Epithelial cell of proximal tubule (primary cell): Measurements from ENCODE around the gene POU5F1. TPM values are rescaled to one million over a fixed set of nuclear protein-coding genes. Genes with fewer than 3 reads are reported as not detected.
"Not testable (repeated sequence)": the region's sequence is repeated elsewhere in the genome, so short reads cannot be mapped to it uniquely, and the experiment has no call there.

Source experiments
- DNase-seq: peaks from one replicate; pipeline ENCODE4 v3.0.0-alpha.2; 2011; ENCODE audit warnings: low read depth
- H3K4me3 ChIP-seq: 2 replicates; pipeline ENCODE4 v1.5.1; 2011; ENCODE audit warnings: low read depth, mild to moderate bottlenecking, low read length
- CTCF ChIP-seq: conservative IDR thresholded peaks from 2 replicates; pipeline ENCODE4 v1.5.1; 2012; ENCODE audit warnings: low read depth, mild to moderate bottlenecking, low read length
- total RNA-seq: library from RNA; depleted of rRNA; stranded (reverse); fragments of >200 nt; gene quantifications from 2 replicates; pipeline ENCODE4 v1.2.3, GENCODE V29; 2015

POU5F1 gene
- total RNA-seq, 1 donor from 2014 or later: 5.1 TPM

GRCh38 chr6:31165986-31166385 lies 4.5 kb downstream of the POU5F1 start:
- no peak for TF ChIP-seq CTCF
- no peak overlapping the region for H3K4me3 ChIP-seq
- DNase-seq: no peak

- H3K4me3 ChIP-seq, DNase-seq: not testable (repeated sequence)
These were observed 5.2 kb downstream of the POU5F1 start for GRCh38 chr6:31165064-31165832.

GRCh38 chr6:31164475-31165063 lies 5.9 kb downstream of the POU5F1 start:
- H3K4me3 ChIP-seq, DNase-seq: not testable (repeated sequence)

GRCh38 chr6:31163922-31164321 lies 6.6 kb downstream of the POU5F1 start:
- no peak for DNase-seq
- no peak overlapping the region for H3K4me3 ChIP-seq
- TF ChIP-seq CTCF: no peak

- no peak overlapping the region for H3K4me3 ChIP-seq
- no peak for DNase-seq
- no peak for TF ChIP-seq CTCF
These were observed 7.9 kb downstream of the POU5F1 start for GRCh38 chr6:31162463-31163165.

GRCh38 chr6:31161216-31162126 lies 9.0 kb downstream of the POU5F1 start:
- TF ChIP-seq CTCF: no peak
- H3K4me3 ChIP-seq: no peak overlapping the region
- no peak for DNase-seq

GRCh38 chr6:31158863-31159855 lies 11.3 kb downstream of the POU5F1 start:
- no peak for DNase-seq

More at GRCh38 chr6:31158863-31159855, 11.3 kb downstream of the POU5F1 start:
- TF ChIP-seq CTCF: no peak
- peak overlapping the region; percentile 82 for H3K4me3 ChIP-seq
